Chondrocyte (in vitro differentiated cells): ENCODE measurements around the gene CPNE6. TPM values are rescaled to one million over a fixed set of nuclear protein-coding genes. Genes with fewer than 3 reads are reported as not detected.

Experiments used
- DNase-seq: peaks from one replicate; pipeline ENCODE4 v3.0.0; 2021; ENCODE audit warnings: mixed read lengths, low spot score
- H3K27ac Mint-ChIP-seq: one replicate; pipeline ENCODE4 v1.8.0; 2021; ENCODE audit warnings: mild to moderate bottlenecking, moderate library complexity, mixed read lengths; ENCODE audit not compliant: unreplicated experiment
- H3K27me3 Mint-ChIP-seq: 2 replicates; pipeline ENCODE4 v1.8.0; 2021; ENCODE audit warnings: low read depth, mixed read lengths
- H3K36me3 Mint-ChIP-seq: 2 replicates; pipeline ENCODE4 v1.8.0; 2021; ENCODE audit warnings: low read depth, mixed read lengths
- H3K4me1 Mint-ChIP-seq: 2 replicates; pipeline ENCODE4 v1.8.0; 2021; ENCODE audit warnings: low read depth, mild to moderate bottlenecking, mixed read lengths
- H3K4me3 Mint-ChIP-seq: one replicate; pipeline ENCODE4 v1.8.0; 2021; ENCODE audit warnings: mild to moderate bottlenecking, moderate library complexity, mixed read lengths; ENCODE audit not compliant: unreplicated experiment
- H3K9me3 Mint-ChIP-seq: 2 replicates; pipeline ENCODE4 v1.8.0; 2021; ENCODE audit warnings: low read depth, mixed read lengths
- CTCF ChIP-seq: fragments of 200-600 bp; sonication (generic); IDR thresholded peaks from 2 replicates; pipeline ENCODE4 v1.5.0; 2021; ENCODE audit warnings: antibody characterized with exemption, mild to moderate bottlenecking, moderate library complexity
- total RNA-seq: library from RNA; stranded (reverse); gene quantifications from 3 replicates; pipeline ENCODE4 v1.2.1, GENCODE V29; 2021

CPNE6 gene
- total RNA-seq, 1 donor from 2014 or later, result not detected

GRCh38 chr14:24079491-24080141 is 8.3 kb downstream of the CPNE6 start:
- DNase-seq, result no peak
- H3K4me1 Mint-ChIP-seq, result peaks cover 8% of the 10 kb centered on the region
- no peaks in the 10 kb centered on the region for H3K9me3 Mint-ChIP-seq
- H3K36me3 Mint-ChIP-seq, result no peaks in the 10 kb centered on the region
- peaks cover 36% of the 10 kb centered on the region for H3K27me3 Mint-ChIP-seq
- TF ChIP-seq CTCF, result no peak
- H3K27ac Mint-ChIP-seq, result no peak overlapping the region
- no peak overlapping the region for H3K4me3 Mint-ChIP-seq

- H3K36me3 Mint-ChIP-seq, result no peaks in the 10 kb centered on the region
- no peak for TF ChIP-seq CTCF
- no peak overlapping the region for H3K27ac Mint-ChIP-seq
- H3K27me3 Mint-ChIP-seq, result peaks cover 32% of the 10 kb centered on the region
- DNase-seq, result no peak
- no peaks in the 10 kb centered on the region for H3K9me3 Mint-ChIP-seq
- peaks cover 8% of the 10 kb centered on the region for H3K4me1 Mint-ChIP-seq
- H3K4me3 Mint-ChIP-seq, result peak overlapping the region; percentile 68
These were observed 8.8 kb downstream of the CPNE6 start for GRCh38 chr14:24080142-24080530.

GRCh38 chr14:24080888-24081738 is 9.8 kb downstream of the CPNE6 start:
- DNase-seq, result no peak
- H3K36me3 Mint-ChIP-seq, result no peaks in the 10 kb centered on the region
- H3K27ac Mint-ChIP-seq, result no peak overlapping the region
- peaks cover 8% of the 10 kb centered on the region for H3K4me1 Mint-ChIP-seq
- no peak for TF ChIP-seq CTCF
- H3K27me3 Mint-ChIP-seq, result peaks cover 30% of the 10 kb centered on the region
- peak overlapping the region; percentile 70 for H3K4me3 Mint-ChIP-seq
- H3K9me3 Mint-ChIP-seq, result no peaks in the 10 kb centered on the region

- Mint-ChIP-seq H3K9me3 (no peaks in the 10 kb centered on the region), H3K4me1 (peaks cover 8% of the 10 kb centered on the region), H3K4me3 (peak overlapping the region; percentile 70), H3K27ac (no peak overlapping the region), H3K36me3 (no peaks in the 10 kb centered on the region), H3K27me3 (peaks cover 30% of the 10 kb centered on the region)
- TF ChIP-seq CTCF, result no peak
- DNase-seq, result no peak
These were observed 10.4 kb downstream of the CPNE6 start for GRCh38 chr14:24081739-24082211.

GRCh38 chr14:24082411-24083080 is 11.2 kb downstream of the CPNE6 start:
- Mint-ChIP-seq H3K4me3 (peak overlapping the region; percentile 70), H3K4me1 (peaks cover 8% of the 10 kb centered on the region), H3K27ac (no peak overlapping the region), H3K36me3 (no peaks in the 10 kb centered on the region), H3K27me3 (peaks cover 34% of the 10 kb centered on the region), H3K9me3 (no peaks in the 10 kb centered on the region)
- no peak for DNase-seq
- TF ChIP-seq CTCF, result no peak
